ENCODE measurements around the gene PKMYT1. TPM values are rescaled to one million over a fixed set of nuclear protein-coding genes. Genes with fewer than 3 reads are reported as not detected.
A peak's percentile ranks its signal among the peaks of the same experiment; 100 is the strongest.
"Not testable (repeated sequence)": the region's sequence is repeated elsewhere in the genome, so short reads cannot be mapped to it uniquely, and the experiment has no call there.

The PKMYT1 gene
- total RNA-seq, 2 donors from 2014 or later = 96.1 to 112 TPM

DNA sequence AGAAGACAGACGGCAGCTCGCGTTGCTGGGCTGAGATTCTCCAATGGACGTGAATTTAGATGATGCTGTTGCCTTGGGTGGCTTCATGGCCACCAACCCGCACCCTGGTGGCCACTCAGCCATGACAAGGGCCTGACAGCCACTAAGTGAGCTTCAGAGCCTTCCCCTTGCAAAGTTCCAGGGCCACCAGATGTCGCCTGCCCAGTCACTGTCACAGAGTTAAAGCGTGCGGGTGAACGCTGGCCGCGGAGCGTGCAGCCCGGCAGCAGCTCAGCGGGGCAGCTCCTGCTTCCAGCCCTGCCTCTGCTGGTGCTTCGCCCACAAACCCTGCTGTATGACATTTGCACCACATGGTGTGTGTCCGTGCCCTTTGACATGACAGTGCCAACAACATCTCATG lies 29.5 kb downstream of the PKMYT1 start:
- ATAC-seq (replicated peaks in 1 of 2) (peak in 1 of 2 donors; percentile 12), DNase-seq (no peak)
- H3K27me3 Mint-ChIP-seq (ENCODE audit: low read depth) = no peaks in the 10 kb centered on the region
- H3K4me1 Mint-ChIP-seq (ENCODE audit: low read depth) = peaks cover 4% of the 10 kb centered on the region
- H3K27ac Mint-ChIP-seq = no peak overlapping the region
- peaks cover 0 to 1% of the 10 kb centered on the region in 2 donors for H3K36me3 Mint-ChIP-seq (ENCODE audit: insufficient read depth in 2 of 2)
- no peak overlapping the region for H3K4me3 Mint-ChIP-seq
- no peaks in the 10 kb centered on the region for H3K9me3 Mint-ChIP-seq

DNA sequence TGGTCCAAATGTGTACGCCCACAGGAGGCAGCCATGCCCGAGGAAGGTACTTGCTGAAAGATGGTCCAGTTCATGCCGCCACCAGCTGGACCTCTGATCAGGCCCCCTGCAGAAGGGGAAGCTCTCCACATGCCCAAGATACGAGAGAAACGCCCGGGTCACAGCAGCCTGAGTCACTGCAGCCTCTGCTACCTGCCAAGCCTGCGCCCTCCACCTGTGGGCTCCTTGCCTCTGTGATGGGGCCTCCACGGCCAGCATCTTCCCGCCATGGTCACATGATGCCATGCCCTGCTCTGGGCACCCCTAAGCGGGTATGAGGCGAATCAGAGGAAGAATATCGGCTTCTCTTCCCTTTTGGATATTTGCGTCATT lies 29.9 kb downstream of the PKMYT1 start:
- Mint-ChIP-seq H3K4me1 (ENCODE audit: low read depth) (peaks cover 4% of the 10 kb centered on the region), H3K4me3 (no peak overlapping the region), H3K27me3 (ENCODE audit: low read depth) (no peaks in the 10 kb centered on the region), H3K36me3 (ENCODE audit: insufficient read depth in 2 of 2) (peaks cover 0 to 1% of the 10 kb centered on the region in 2 donors), H3K27ac (no peak overlapping the region), H3K9me3 (no peaks in the 10 kb centered on the region)
- DNase-seq = no peak
- ATAC-seq (replicated peaks in 1 of 2) = no peak

DNA sequence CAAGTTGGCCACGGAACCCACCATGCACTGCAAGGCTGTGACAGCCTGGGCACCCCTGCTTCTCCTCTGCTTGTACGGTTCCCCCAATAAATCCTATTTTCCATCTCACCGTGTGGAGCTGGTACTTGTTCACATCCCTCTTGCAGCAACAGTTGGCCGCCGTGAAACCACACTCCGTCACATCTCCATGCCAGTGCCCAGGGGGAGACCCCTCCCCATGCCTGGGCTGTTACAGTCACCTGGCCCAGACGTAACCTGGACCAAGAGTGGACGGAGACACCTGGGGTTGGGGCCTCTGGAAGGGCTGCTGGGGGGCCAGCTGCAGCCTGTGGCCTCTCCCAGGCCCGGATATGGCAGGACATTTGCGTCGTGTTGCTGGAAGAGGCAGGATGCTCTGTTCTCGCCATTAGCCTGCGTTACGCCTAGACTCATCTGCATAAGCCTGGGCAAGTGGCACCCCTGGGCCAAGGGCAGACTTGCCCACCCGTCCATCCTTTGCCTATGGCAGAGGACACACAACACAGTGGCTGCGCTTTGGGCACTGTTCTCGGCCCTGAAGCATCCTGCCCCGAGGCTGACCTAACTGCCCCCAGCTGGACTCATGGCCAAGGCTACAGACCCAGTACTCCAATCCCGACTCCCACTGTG lies 30.4 kb downstream of the PKMYT1 start:
- H3K4me3 Mint-ChIP-seq = no peak overlapping the region

DNA sequence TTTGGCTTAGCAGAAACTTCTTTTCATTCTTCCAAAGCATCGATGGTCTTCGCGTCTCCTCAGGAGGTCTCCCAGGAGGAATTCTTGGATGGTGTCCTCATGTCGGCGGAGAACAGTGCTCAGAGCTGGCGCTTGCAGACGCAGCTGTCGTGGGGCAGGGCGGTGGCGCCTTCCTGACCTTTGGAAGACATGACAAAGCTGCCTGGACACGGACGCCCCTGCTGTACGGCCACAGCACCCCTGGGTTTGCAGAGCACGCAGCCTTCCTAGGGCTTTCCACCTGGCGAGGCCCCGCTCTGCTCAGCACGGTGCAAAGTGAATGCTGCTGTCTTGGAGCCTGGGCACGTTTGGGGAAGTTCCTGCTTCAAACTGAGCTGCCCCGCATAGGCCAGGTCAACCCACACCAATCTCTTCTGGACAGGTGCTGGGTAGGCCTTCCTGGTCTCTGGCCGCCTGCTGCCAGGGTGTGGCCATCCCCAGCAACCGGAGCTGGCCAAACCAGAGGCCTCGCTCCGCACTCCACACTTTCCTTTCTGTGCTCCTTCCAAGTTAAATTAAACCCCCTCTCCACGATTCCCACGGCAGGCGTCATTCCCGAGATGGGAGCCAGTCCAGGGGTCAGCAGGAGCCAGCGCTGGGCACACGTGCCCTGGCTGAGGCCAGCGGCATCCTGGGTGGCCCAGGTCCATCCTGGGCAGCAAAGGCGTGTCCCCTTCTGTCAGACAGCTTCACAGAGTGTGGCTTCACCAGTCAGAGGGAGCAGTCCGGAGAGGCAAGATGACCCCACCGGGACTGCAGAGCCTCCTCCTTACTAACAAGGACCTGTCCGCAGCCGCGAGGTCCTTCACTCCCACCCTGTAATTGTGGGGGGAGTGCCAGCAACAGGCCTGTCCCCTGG lies 31.2 kb downstream of the PKMYT1 start:
- peaks cover 0 to 1% of the 10 kb centered on the region in 2 donors for H3K36me3 Mint-ChIP-seq (ENCODE audit: insufficient read depth in 2 of 2)
- peak in 1 of 2 donors; percentile 16 for ATAC-seq (replicated peaks in 1 of 2)
- no peak for DNase-seq
- H3K27me3 Mint-ChIP-seq (ENCODE audit: low read depth) = no peaks in the 10 kb centered on the region
- peaks cover 4% of the 10 kb centered on the region for H3K4me1 Mint-ChIP-seq (ENCODE audit: low read depth)
- no peak overlapping the region for H3K27ac Mint-ChIP-seq
- H3K9me3 Mint-ChIP-seq = no peaks in the 10 kb centered on the region
- H3K4me3 Mint-ChIP-seq = no peak overlapping the region

More for the DNA sequence above, 30.4 kb downstream of the PKMYT1 start:
- DNase-seq (no peak), ATAC-seq (replicated peaks in 1 of 2) (no peak)
- H3K27me3 Mint-ChIP-seq (ENCODE audit: low read depth) = no peaks in the 10 kb centered on the region
- H3K4me1 Mint-ChIP-seq (ENCODE audit: low read depth) = peaks cover 4% of the 10 kb centered on the region
- peaks cover 0 to 1% of the 10 kb centered on the region in 2 donors for H3K36me3 Mint-ChIP-seq (ENCODE audit: insufficient read depth in 2 of 2)
- H3K27ac Mint-ChIP-seq = no peak overlapping the region
- no peaks in the 10 kb centered on the region for H3K9me3 Mint-ChIP-seq

DNA sequence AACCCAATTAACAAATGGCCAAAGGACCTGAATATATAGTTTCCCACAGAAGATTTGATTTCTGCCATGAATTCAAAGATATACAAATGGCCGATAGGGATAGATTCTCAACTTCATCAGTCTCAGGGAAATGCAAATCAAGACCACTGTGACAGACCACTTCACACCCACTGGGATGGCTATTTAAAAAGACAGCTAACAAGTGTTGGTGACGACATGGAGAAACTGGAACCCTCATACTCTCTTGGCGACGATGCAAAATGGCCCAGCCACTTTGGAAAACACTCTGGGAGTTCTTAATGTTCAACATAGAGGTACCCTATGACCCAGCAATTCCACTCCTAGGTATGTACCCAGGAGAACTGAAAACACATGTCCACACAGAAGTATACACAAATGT lies 33.6 kb downstream of the PKMYT1 start:
- ATAC-seq (replicated peaks in 1 of 2) (no peak), DNase-seq (no peak)
- no peaks in the 10 kb centered on the region for H3K27me3 Mint-ChIP-seq (ENCODE audit: low read depth)
- peaks cover 4 to 5% of the 10 kb centered on the region in 2 donors for H3K36me3 Mint-ChIP-seq (ENCODE audit: insufficient read depth in 2 of 2)
- H3K27ac Mint-ChIP-seq = no peak overlapping the region
- H3K9me3 Mint-ChIP-seq = no peaks in the 10 kb centered on the region
- no peak overlapping the region for H3K4me3 Mint-ChIP-seq
- H3K4me1 Mint-ChIP-seq (ENCODE audit: low read depth) = peaks cover 4% of the 10 kb centered on the region

DNA sequence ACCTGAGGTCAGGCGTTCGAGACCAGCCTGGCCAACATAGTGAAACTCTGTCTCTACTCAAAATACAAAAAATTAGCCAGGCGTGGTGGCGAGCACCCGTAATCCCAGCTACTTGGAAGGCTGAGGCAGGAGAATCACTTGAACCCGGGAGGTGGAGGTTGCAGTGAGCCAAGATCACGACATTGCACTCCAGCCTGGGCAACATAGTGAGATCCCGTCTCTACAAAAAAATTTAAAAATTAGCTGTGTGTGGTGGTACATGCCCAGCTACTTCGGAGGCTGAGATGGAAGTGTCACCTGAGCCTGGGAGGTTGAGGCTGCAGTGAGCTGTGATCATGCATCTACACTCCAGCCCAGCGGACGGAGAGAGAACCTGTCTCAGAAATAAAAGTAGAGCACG lies 36.5 kb downstream of the PKMYT1 start:
- H3K27me3 Mint-ChIP-seq (ENCODE audit: low read depth); H3K27ac Mint-ChIP-seq; H3K4me3 Mint-ChIP-seq; DNase-seq; ATAC-seq (replicated peaks in 1 of 2); H3K9me3 Mint-ChIP-seq; H3K4me1 Mint-ChIP-seq (ENCODE audit: low read depth); H3K36me3 Mint-ChIP-seq (ENCODE audit: insufficient read depth in 2 of 2): not testable (repeated sequence)

DNA sequence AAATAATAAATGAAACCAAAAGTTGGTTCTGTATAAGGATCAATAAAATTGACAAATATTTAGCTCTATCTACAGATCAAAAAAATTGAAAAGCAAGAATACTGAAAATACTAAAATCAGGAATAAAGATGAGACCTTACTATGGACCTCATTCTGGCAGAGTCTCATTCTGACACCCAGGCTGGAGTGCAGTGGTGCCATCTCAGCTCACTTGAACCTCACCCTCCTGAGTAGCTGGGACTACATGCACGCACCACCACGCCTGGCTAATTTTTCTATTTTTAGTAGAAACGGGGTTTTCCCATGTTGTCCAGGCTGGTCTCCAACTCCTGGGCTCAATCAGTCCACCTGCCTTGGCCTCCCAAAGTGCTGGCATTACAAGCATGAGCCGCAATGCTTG lies 38.2 kb downstream of the PKMYT1 start:
- Mint-ChIP-seq H3K27ac (no peak overlapping the region), H3K4me1 (ENCODE audit: low read depth) (no peaks in the 10 kb centered on the region), H3K27me3 (ENCODE audit: low read depth) (no peaks in the 10 kb centered on the region), H3K9me3 (no peaks in the 10 kb centered on the region), H3K36me3 (ENCODE audit: insufficient read depth in 2 of 2) (peaks cover 4% of the 10 kb centered on the region in 2 donors), H3K4me3 (no peak overlapping the region)
- DNase-seq (no peak), ATAC-seq (replicated peaks in 1 of 2) (no peak)

DNA sequence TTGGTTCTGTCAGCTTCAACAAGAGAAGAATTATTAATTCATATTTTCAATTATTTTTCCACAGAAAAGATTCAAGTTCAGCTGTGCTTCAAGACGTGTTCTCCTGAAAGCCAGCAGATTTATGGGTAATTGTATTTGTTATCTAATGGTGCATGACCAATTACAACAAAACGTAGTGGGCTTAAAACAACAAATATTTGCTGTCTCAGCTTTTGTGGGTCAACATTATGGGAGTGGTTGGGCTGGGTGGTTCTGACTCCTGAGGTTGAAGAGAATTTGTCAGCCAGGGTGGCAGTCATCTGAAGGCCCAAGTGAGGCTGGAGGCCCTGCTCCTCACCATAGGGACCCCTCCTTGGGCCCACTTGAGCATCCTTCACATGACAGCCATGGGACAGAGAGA lies 40.3 kb downstream of the PKMYT1 start:
- H3K27me3 Mint-ChIP-seq (ENCODE audit: low read depth) = no peaks in the 10 kb centered on the region
- H3K9me3 Mint-ChIP-seq = no peaks in the 10 kb centered on the region
- no peak overlapping the region for H3K4me3 Mint-ChIP-seq
- H3K4me1 Mint-ChIP-seq (ENCODE audit: low read depth) = no peaks in the 10 kb centered on the region
- ATAC-seq (replicated peaks in 1 of 2) = no peak
- H3K36me3 Mint-ChIP-seq (ENCODE audit: insufficient read depth in 2 of 2) = peaks cover 4% of the 10 kb centered on the region in 2 donors
- DNase-seq = no peak
- H3K27ac Mint-ChIP-seq = no peak overlapping the region

DNA sequence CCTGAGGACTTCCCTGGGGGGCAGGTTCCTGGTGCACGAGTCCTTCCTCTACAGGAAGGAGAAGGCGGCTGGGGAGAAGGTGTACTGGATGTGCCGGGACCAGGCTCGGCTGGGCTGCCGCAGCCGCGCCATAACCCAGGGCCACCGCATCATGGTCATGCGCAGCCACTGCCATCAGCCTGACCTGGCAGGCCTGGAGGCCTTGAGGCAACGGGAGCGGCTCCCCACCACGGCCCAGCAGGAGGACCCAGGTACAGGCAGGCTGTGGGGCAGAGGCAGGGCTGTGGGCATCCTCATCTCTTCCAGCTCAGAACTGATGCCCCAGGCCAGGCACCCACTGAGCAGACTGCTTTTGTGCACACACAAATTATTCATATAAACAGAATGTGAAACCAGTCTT lies 42.0 kb downstream of the PKMYT1 start:
- ATAC-seq (replicated peaks in 1 of 2) (no peak), DNase-seq (no peak)
- Mint-ChIP-seq H3K27me3 (ENCODE audit: low read depth) (no peaks in the 10 kb centered on the region), H3K36me3 (ENCODE audit: insufficient read depth in 2 of 2) (peaks cover 0 to 4% of the 10 kb centered on the region in 2 donors), H3K4me3 (no peak overlapping the region), H3K4me1 (ENCODE audit: low read depth) (no peaks in the 10 kb centered on the region), H3K27ac (no peak overlapping the region), H3K9me3 (no peaks in the 10 kb centered on the region)

DNA sequence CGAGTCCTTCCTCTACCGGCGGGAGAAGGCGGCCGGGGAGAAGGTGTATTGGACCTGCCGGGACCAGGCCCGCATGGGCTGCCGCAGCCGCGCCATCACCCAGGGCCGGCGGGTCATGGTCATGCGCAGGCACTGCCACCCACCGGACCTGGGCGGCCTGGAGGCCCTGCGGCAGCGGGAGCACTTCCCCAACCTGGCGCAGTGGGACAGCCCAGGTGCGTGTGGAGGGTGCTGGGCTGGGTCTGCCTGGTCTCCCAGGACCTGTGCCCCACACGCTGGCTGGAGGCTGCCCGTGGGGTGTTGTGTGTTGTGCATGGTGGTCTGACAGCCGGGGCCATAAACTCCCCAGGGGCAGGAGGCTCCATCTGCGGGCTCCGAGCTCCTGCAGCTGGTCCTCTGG lies 43.1 kb downstream of the PKMYT1 start:
- Mint-ChIP-seq H3K27ac (no peak overlapping the region), H3K36me3 (ENCODE audit: insufficient read depth in 2 of 2) (peaks cover 0 to 2% of the 10 kb centered on the region in 2 donors), H3K4me1 (ENCODE audit: low read depth) (no peaks in the 10 kb centered on the region), H3K9me3 (no peaks in the 10 kb centered on the region), H3K27me3 (ENCODE audit: low read depth) (no peaks in the 10 kb centered on the region), H3K4me3 (no peak overlapping the region)
- no peak for DNase-seq
- peak in 1 of 2 donors; percentile 21 for ATAC-seq (replicated peaks in 1 of 2)

DNA sequence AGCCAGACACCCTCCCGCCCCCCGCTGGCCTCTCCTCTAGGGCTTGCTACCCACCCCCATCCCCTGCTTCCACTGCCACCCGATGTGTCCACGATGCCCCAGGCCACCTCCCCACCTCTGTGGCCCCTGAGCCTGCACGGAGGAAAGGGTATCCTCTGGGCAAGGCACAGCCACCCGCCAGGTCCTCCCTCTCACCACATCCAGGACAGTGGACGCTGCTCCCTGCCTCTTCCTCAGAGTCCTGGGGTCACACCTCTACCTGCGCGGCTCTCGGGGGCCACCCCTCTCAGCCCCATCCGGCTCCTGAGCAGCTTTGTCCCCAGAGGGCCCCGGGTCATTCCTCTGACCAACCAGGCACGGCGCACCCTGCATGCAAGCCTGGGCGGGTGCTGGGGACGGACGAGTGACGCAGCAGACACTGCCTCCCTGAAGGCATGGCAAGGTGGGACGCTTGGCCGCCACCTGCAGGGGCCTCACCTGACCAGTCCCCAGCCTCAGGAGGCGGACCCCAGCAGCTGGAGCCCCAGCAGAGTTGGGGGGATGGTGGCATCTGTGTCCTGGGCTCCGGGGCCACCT lies 43.7 kb downstream of the PKMYT1 start:
- no peak overlapping the region for H3K4me3 Mint-ChIP-seq
- H3K27ac Mint-ChIP-seq = no peak overlapping the region
- H3K9me3 Mint-ChIP-seq = no peaks in the 10 kb centered on the region
- ATAC-seq (replicated peaks in 1 of 2) = no peak
- peaks cover 0 to 2% of the 10 kb centered on the region in 2 donors for H3K36me3 Mint-ChIP-seq (ENCODE audit: insufficient read depth in 2 of 2)
- no peak for DNase-seq
- H3K27me3 Mint-ChIP-seq (ENCODE audit: low read depth) = no peaks in the 10 kb centered on the region
- H3K4me1 Mint-ChIP-seq (ENCODE audit: low read depth) = no peaks in the 10 kb centered on the region

DNA sequence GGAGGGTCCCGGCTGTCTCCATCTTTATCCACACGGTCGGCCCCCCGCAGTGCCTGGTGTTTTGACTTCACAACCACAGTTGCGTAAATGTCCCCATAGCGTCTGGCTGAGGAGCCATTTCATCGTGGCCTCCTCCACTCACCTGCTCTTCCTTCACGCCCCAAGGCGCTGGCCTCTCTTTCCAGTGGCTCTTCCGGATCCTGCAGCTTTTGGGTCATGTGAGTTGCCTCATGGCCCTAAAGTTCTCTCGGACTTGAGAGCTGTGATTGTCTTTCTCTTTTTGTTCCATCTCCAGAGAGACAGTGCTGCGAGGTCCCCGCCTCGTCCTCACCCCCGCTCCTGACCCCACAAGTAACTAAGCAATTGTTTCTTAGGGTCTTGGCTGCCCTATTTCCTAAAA lies 45.8 kb downstream of the PKMYT1 start:
- H3K27me3 Mint-ChIP-seq (ENCODE audit: low read depth) = no peaks in the 10 kb centered on the region
- no peak overlapping the region for H3K27ac Mint-ChIP-seq
- H3K4me1 Mint-ChIP-seq (ENCODE audit: low read depth) = no peaks in the 10 kb centered on the region
- DNase-seq (no peak), ATAC-seq (replicated peaks in 1 of 2) (no peak)
- peaks cover 0 to 2% of the 10 kb centered on the region in 2 donors for H3K36me3 Mint-ChIP-seq (ENCODE audit: insufficient read depth in 2 of 2)
- no peaks in the 10 kb centered on the region for H3K9me3 Mint-ChIP-seq
- H3K4me3 Mint-ChIP-seq = no peak overlapping the region

DNA sequence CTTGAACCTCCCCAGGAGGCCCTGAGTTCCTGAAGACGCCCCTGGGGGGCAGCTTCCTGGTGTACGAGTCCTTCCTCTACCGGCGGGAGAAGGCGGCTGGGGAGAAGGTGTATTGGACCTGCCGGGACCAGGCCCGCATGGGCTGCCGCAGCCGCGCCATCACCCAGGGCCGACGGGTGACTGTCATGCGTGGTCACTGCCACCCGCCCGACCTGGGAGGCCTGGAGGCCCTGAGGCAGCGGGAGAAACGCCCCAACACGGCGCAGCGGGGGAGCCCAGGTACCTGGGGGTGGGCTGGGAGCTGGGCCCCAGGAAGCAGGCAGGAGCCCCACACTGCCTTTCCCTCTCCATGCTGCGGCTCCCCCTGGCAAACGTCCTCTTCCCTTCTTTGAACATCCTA lies 46.5 kb downstream of the PKMYT1 start:
- no peaks in the 10 kb centered on the region for H3K27me3 Mint-ChIP-seq (ENCODE audit: low read depth)
- no peak for ATAC-seq (replicated peaks in 1 of 2)
- H3K36me3 Mint-ChIP-seq (ENCODE audit: insufficient read depth in 2 of 2) = peaks cover 0 to 2% of the 10 kb centered on the region in 2 donors
- H3K9me3 Mint-ChIP-seq = no peaks in the 10 kb centered on the region
- H3K27ac Mint-ChIP-seq = no peak overlapping the region
- H3K4me3 Mint-ChIP-seq = no peak overlapping the region
- no peaks in the 10 kb centered on the region for H3K4me1 Mint-ChIP-seq (ENCODE audit: low read depth)
- DNase-seq = no peak
